Activated CD8-positive, alpha-beta T cell treated with anti-CD3 and anti-CD28 coated beads for 36 hours (primary cell): ENCODE data around the gene MARCHF2. TPM values are rescaled to one million over a fixed set of nuclear protein-coding genes. Genes with fewer than 3 reads are reported as not detected.
A peak's percentile ranks its signal among the peaks of the same experiment; 100 is the strongest.

Experiments
- ATAC-seq: fragments of 200-7000 bp; cut with Tn5 transposase; one replicate; pipeline ENCODE4 v1.10.0; 2021; ENCODE audit warnings: mild to moderate bottlenecking, moderate library complexity
- CTCF ChIA-PET: fragments of 350-600 bp; sonication (Branson Sonifier 250); formaldehyde crosslinking; loops from one replicate; lab custom pipeline; 2021; ENCODE audit warnings: antibody characterized with exemption; lab: Charles Lee
- POLR2A ChIA-PET: fragments of 350-600 bp; sonication (Branson Sonifier 250); formaldehyde crosslinking; loops from one replicate; lab custom pipeline; 2021; ENCODE audit warnings: antibody characterized with exemption; lab: Charles Lee
- DNase-seq: peaks from one replicate; pipeline ENCODE4 v3.0.0-alpha.2; 2020
- H3K27ac Mint-ChIP-seq: one replicate; pipeline ENCODE4 v1.8.0; 2021; ENCODE audit warnings: mild to moderate bottlenecking, mixed read lengths
- H3K27me3 Mint-ChIP-seq: one replicate; pipeline ENCODE4 v1.8.0; 2021; ENCODE audit warnings: mixed read lengths
- H3K36me3 Mint-ChIP-seq: one replicate; pipeline ENCODE4 v1.8.0; 2021; ENCODE audit warnings: low read depth, mixed read lengths
- H3K4me1 Mint-ChIP-seq: one replicate; pipeline ENCODE4 v1.8.0; 2021; ENCODE audit warnings: low read depth, mixed read lengths
- H3K4me3 Mint-ChIP-seq: one replicate; pipeline ENCODE4 v1.8.0; 2021; ENCODE audit warnings: mild to moderate bottlenecking, moderate library complexity, mixed read lengths
- H3K9me3 Mint-ChIP-seq: one replicate; pipeline ENCODE4 v1.8.0; 2021; ENCODE audit warnings: mixed read lengths
- intact Hi-C: fragments of 100-400 bp; cut with micrococcal nuclease; formaldehyde crosslinking; loops from one replicate; pipeline ENCODE4 v1.10.0; 2022
- total RNA-seq, 2 experiments: library from RNA; stranded (reverse); gene quantifications; one replicate each; pipeline ENCODE4 v1.2.3, GENCODE V29; 2021
- TF ChIP-seq, protein P1 (sequence below): fragments of 200-600 bp; IDR thresholded peaks from one replicate; pipeline ENCODE4 v1.8.0; 2022; ENCODE audit warnings: antibody characterized with exemption, mild to moderate bottlenecking

MARCHF2 gene
- total RNA-seq, 2 experiments from 2014 or later: 8.0 to 8.6 TPM

- peaks cover 1% of the 10 kb centered on the region for H3K9me3 Mint-ChIP-seq
- TF ChIP-seq, protein P1, sequence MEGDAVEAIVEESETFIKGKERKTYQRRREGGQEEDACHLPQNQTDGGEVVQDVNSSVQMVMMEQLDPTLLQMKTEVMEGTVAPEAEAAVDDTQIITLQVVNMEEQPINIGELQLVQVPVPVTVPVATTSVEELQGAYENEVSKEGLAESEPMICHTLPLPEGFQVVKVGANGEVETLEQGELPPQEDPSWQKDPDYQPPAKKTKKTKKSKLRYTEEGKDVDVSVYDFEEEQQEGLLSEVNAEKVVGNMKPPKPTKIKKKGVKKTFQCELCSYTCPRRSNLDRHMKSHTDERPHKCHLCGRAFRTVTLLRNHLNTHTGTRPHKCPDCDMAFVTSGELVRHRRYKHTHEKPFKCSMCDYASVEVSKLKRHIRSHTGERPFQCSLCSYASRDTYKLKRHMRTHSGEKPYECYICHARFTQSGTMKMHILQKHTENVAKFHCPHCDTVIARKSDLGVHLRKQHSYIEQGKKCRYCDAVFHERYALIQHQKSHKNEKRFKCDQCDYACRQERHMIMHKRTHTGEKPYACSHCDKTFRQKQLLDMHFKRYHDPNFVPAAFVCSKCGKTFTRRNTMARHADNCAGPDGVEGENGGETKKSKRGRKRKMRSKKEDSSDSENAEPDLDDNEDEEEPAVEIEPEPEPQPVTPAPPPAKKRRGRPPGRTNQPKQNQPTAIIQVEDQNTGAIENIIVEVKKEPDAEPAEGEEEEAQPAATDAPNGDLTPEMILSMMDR: no peak
- peaks cover 24% of the 10 kb centered on the region for H3K4me1 Mint-ChIP-seq
- peaks cover 4% of the 10 kb centered on the region for H3K36me3 Mint-ChIP-seq
- H3K4me3 Mint-ChIP-seq: peak overlapping the region; percentile 47
- ChIA-PET CTCF (no interaction called here), POLR2A (interaction anchor here (0.6 kb wide), 1 partner anchor 30 kb away, joined by 3 read pairs; no protein-coding TSS in a partner anchor)
- DNase-seq: no peak
- H3K27ac Mint-ChIP-seq: no peak overlapping the region
- intact Hi-C loops: no loop called here
- no peaks in the 10 kb centered on the region for H3K27me3 Mint-ChIP-seq
- ATAC-seq: no peak
These were observed 25.2 kb upstream of the MARCHF2 start for GRCh38 chr19:8387688-8388611.

- POLR2A ChIA-PET: interaction anchor here (0.6 kb wide), 1 partner anchor 30 kb away, joined by 3 read pairs; no protein-coding TSS in a partner anchor
- Mint-ChIP-seq H3K36me3 (peaks cover 4% of the 10 kb centered on the region), H3K4me1 (peaks cover 26% of the 10 kb centered on the region), H3K4me3 (peak overlapping the region; percentile 17), H3K27me3 (no peaks in the 10 kb centered on the region), H3K27ac (no peak overlapping the region), H3K9me3 (peaks cover 1% of the 10 kb centered on the region)
- intact Hi-C loops: no loop called here
- TF ChIP-seq, protein P1: no peak
- DNase-seq (no peak), ATAC-seq (no peak)
- CTCF ChIA-PET: no interaction called here
These were observed 24.5 kb upstream of the MARCHF2 start for GRCh38 chr19:8388612-8388958.

GRCh38 chr19:8389891-8390616 lies 23.1 kb upstream of the MARCHF2 start, which contains the start of gene RAB11B:
Gene RAB11B, plus strand, starts transcription at chr19:8390360. Its CDS starts 57 bp downstream, at chr19:8390417.
- intact Hi-C loops: loop anchor here (5.0 kb wide), 1 partner anchor 38 kb away; no protein-coding TSS in a partner anchor
- Mint-ChIP-seq H3K36me3 (peaks cover 4% of the 10 kb centered on the region), H3K4me1 (peaks cover 26% of the 10 kb centered on the region), H3K27ac (peak within 1 kb of the TSS; percentile 98), H3K27me3 (no peaks in the 10 kb centered on the region), H3K9me3 (peaks cover 1% of the 10 kb centered on the region), H3K4me3 (peak within 1 kb of the TSS; percentile 94)
- ChIA-PET CTCF (interaction anchor here (0.7 to 7.5 kb wide), 5 partner anchors 22 to 122 kb away, joined by 3 to 66 read pairs (median 3); partner anchors contain the start of gene MARCHF2), POLR2A (interaction anchor here (1.5 to 2.5 kb wide), 3 partner anchors 28 to 47 kb away, joined by 4 to 7 read pairs (median 5); partner anchors contain the start of gene KANK3)
- ATAC-seq (peak; percentile 90), DNase-seq (peak; percentile 100)
- TF ChIP-seq, protein P1: no peak

DNA sequence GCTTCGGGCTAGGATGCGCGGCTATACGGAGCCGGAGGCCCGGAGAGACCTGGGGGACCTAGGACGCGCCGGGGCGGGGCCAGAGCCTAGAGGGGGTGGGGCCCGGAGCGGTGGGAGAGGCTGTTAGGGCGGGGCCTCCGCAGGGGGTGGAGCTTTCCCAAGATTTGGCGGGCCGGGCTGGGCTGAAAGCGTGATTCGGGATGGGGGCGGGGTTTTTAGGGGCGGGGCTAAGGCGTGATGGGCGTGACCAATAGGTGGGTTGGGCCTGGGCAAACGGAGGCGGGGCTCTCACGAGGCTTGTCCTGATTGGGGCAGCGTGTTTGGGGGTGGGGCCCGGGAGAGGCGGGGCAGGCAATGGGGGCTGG lies 22.5 kb upstream of the MARCHF2 start:
- no peaks in the 10 kb centered on the region for H3K27me3 Mint-ChIP-seq
- ATAC-seq: peak; percentile 72
- H3K36me3 Mint-ChIP-seq: peaks cover 5% of the 10 kb centered on the region
- H3K4me1 Mint-ChIP-seq: peaks cover 31% of the 10 kb centered on the region
- peak overlapping the region; percentile 94 for H3K4me3 Mint-ChIP-seq
- peaks cover 1% of the 10 kb centered on the region for H3K9me3 Mint-ChIP-seq
- ChIA-PET CTCF (interaction anchor here (0.7 to 7.5 kb wide), 7 partner anchors 13 to 190 kb away, joined by 3 to 66 read pairs (median 3); partner anchors contain the start of gene MARCHF2), POLR2A (interaction anchor here (1.3 to 2.5 kb wide), 4 partner anchors 15 to 47 kb away, joined by 4 to 7 read pairs (median 5); partner anchors contain the start of gene KANK3)
- H3K27ac Mint-ChIP-seq: peak overlapping the region; percentile 61
- DNase-seq: peak; percentile 96
- intact Hi-C loops: loop anchor here (5.0 kb wide), 1 partner anchor 38 kb away; no protein-coding TSS in a partner anchor
- TF ChIP-seq, protein P1: no peak
